IMR-90 (cell line): ENCODE results near the gene ANKMY2. TPM values are rescaled to one million over a fixed set of nuclear protein-coding genes. Genes with fewer than 3 reads are reported as not detected.

ENCODE experiments used
- ATAC-seq: fragments of 200-7000 bp; cut with Tn5 transposase; 2 replicates; pipeline ENCODE4 v1.9.1; 2020; ENCODE audit warnings: low read depth, mild to moderate bottlenecking, moderate library complexity
- BruUV-seq: library from RNA; stranded (reverse); fragments of 400-500 nt; replicated peaks from 2 replicates; lab custom pipeline; 2021; lab: Mats Ljungman, UMichigan
- CTCF ChIA-PET: fragments of 300-600 bp; formaldehyde crosslinking; extraction: SDS; loops from one replicate; lab custom pipeline; 2021; ENCODE audit warnings: antibody characterized with exemption; lab: Yijun Ruan, JAX
- POLR2A ChIA-PET: fragments of 300-600 bp; sonication (Branson Sonifier 250); formaldehyde crosslinking; loops from one replicate; lab custom pipeline; 2022; ENCODE audit warnings: antibody characterized with exemption; ENCODE audit not compliant: unreplicated experiment; lab: Charles Lee
- DNase-seq: peaks from one replicate; pipeline ENCODE4 v3.0.0; 2013
- H2AFZ ChIP-seq: replicated peaks from 2 replicates; pipeline ENCODE3; 2013; ENCODE audit warnings: low read length, mild to moderate bottlenecking; ENCODE audit not compliant: poor library complexity
- H2AK5ac ChIP-seq: 2 replicates; pipeline ENCODE4 v1.6.1; 2013; ENCODE audit warnings: low read depth, low read length, inconsistent platforms
- H2AK9ac ChIP-seq: replicated peaks from 2 replicates; pipeline ENCODE3; 2013; ENCODE audit warnings: mild to moderate bottlenecking, low read depth, low read length, moderate library complexity; ENCODE audit not compliant: poor library complexity
- H2BK120ac ChIP-seq: 2 replicates; pipeline ENCODE4 v1.6.1; 2013; ENCODE audit warnings: low read depth, low read length, inconsistent platforms
- H2BK15ac ChIP-seq: 3 replicates; pipeline ENCODE4 v1.6.1; 2013; ENCODE audit warnings: low read depth, low read length, inconsistent platforms
- H2BK20ac ChIP-seq: 2 replicates; pipeline ENCODE4 v1.6.1; 2013; ENCODE audit warnings: low read depth, mild to moderate bottlenecking, inconsistent platforms, low read length, moderate library complexity
- H2BK5ac ChIP-seq: 2 replicates; pipeline ENCODE4 v1.6.1; 2013; ENCODE audit warnings: mild to moderate bottlenecking, low read depth, low read length, inconsistent platforms; ENCODE audit not compliant: poor library complexity, severe bottlenecking
- H3K14ac ChIP-seq: replicated peaks from 2 replicates; pipeline ENCODE4 v1.6.1; 2013; ENCODE audit warnings: low read depth, low read length, inconsistent platforms
- H3K18ac ChIP-seq: 2 replicates; pipeline ENCODE4 v1.6.1; 2013; ENCODE audit warnings: low read depth, low read length, control low read depth
- H3K23ac ChIP-seq: 2 replicates; pipeline ENCODE4 v1.6.1; 2013; ENCODE audit warnings: low read depth, low read length, inconsistent platforms
- H3K27ac ChIP-seq: 2 replicates; pipeline ENCODE4 v1.5.1; 2013; ENCODE audit warnings: mild to moderate bottlenecking, control low read depth, low read length; ENCODE audit not compliant: insufficient read depth
- H3K27me3 ChIP-seq: 2 replicates; pipeline ENCODE4 v1.6.1; 2013; ENCODE audit warnings: low read length; ENCODE audit not compliant: control insufficient read depth, insufficient read depth
- H3K36me3 ChIP-seq: 2 replicates; pipeline ENCODE4 v1.6.1; 2013; ENCODE audit warnings: low read length, mixed read lengths; ENCODE audit not compliant: control insufficient read depth, insufficient read depth
- H3K4ac ChIP-seq: 2 replicates; pipeline ENCODE4 v1.6.1; 2013; ENCODE audit warnings: low read depth, low read length, inconsistent platforms
- H3K4me1 ChIP-seq: 2 replicates; pipeline ENCODE4 v1.6.1; 2013; ENCODE audit warnings: low read length, mixed read lengths; ENCODE audit not compliant: control insufficient read depth, insufficient read depth
- H3K4me2 ChIP-seq: 2 replicates; pipeline ENCODE4 v1.6.1; 2013; ENCODE audit warnings: low read depth, mild to moderate bottlenecking, control low read depth, low read length, moderate library complexity
- H3K4me3 ChIP-seq: 2 replicates; pipeline ENCODE4 v1.5.1; 2013; ENCODE audit warnings: low read depth, mild to moderate bottlenecking, control low read depth, low read length, moderate library complexity; ENCODE audit not compliant: insufficient read depth
- H3K56ac ChIP-seq: 2 replicates; pipeline ENCODE4 v1.6.1; 2013; ENCODE audit warnings: low read length, inconsistent platforms; ENCODE audit not compliant: insufficient read depth; ENCODE audit errors: extremely low read depth
- H3K79me1 ChIP-seq, 2 experiments: 2 replicates each; pipeline ENCODE4 v1.6.1; 2013; ENCODE audit warnings: low read length in 2 of 2, inconsistent platforms in 1 of 2, low read depth in 1 of 2
- H3K9ac ChIP-seq: 2 replicates; pipeline ENCODE4 v1.6.1; 2013; ENCODE audit warnings: low read depth, low read length, control low read depth
- H3K9me1 ChIP-seq: 2 replicates; pipeline ENCODE4 v1.6.1; 2013; ENCODE audit warnings: low read length, inconsistent platforms; ENCODE audit not compliant: insufficient read depth
- H3K9me3 ChIP-seq: 2 replicates; pipeline ENCODE4 v1.6.1; 2013; ENCODE audit warnings: low read length; ENCODE audit not compliant: control insufficient read depth, insufficient read depth
- H4K20me1 ChIP-seq: 2 replicates; pipeline ENCODE4 v1.6.1; 2013; ENCODE audit warnings: low read length, inconsistent platforms; ENCODE audit not compliant: insufficient read depth
- H4K5ac ChIP-seq: 2 replicates; pipeline ENCODE4 v1.6.1; 2013; ENCODE audit warnings: mild to moderate bottlenecking, low read depth, low read length, control low read depth
- H4K8ac ChIP-seq, 2 experiments: 2 replicates each; pipeline ENCODE4 v1.6.1; 2013; ENCODE audit warnings: low read depth in 2 of 2, low read length in 2 of 2, control low read depth in 1 of 2, inconsistent platforms in 1 of 2
- H4K91ac ChIP-seq: 2 replicates; pipeline ENCODE4 v1.6.1; 2013; ENCODE audit warnings: low read depth, low read length, inconsistent platforms; ENCODE audit not compliant: insufficient read depth
- CHD1 ChIP-seq: IDR thresholded peaks from 2 replicates; pipeline ENCODE4 v1.6.1; 2012; ENCODE audit warnings: low read depth, low read length, improper control_type of control experiment
- CTCF ChIP-seq: conservative IDR thresholded peaks from 2 replicates; pipeline ENCODE4 v1.5.1; 2012; ENCODE audit warnings: mild to moderate bottlenecking, low read depth, low read length, improper control_type of control experiment
- NFE2L2 ChIP-seq: fragments of 150-350 bp; IDR thresholded peaks from 2 replicates; pipeline ENCODE4 v1.6.1; 2016; ENCODE audit warnings: low read depth, mild to moderate bottlenecking, low read length
- RCOR1 ChIP-seq: IDR thresholded peaks from 2 replicates; pipeline ENCODE4 v1.6.1; 2012; ENCODE audit warnings: mild to moderate bottlenecking, low read length, improper control_type of control experiment; ENCODE audit not compliant: insufficient replicate concordance
- RFX5 ChIP-seq: IDR thresholded peaks from 2 replicates; pipeline ENCODE4 v1.8.0; 2012; ENCODE audit warnings: low read depth, mild to moderate bottlenecking, low read length, moderate library complexity
- SMC3 ChIP-seq: fragments of 150-350 bp; IDR thresholded peaks from 2 replicates; pipeline ENCODE4 v1.6.1; 2016; ENCODE audit warnings: low read depth, mild to moderate bottlenecking, antibody characterized with exemption, low read length, moderate library complexity
- WGBS, 2 experiments: methylation state at CpG; one replicate each; pipeline versions ENCODE4 v1.1.5 to v1.1.7; 2013; ENCODE audit warnings: missing lambda C conversion rate in 2 of 2; ENCODE audit not compliant: insufficient read length in 1 of 2; ENCODE audit errors: extremely low coverage in 2 of 2; 5-methylcytosine and 5-hydroxymethylcytosine counted together
- dilution Hi-C: fragments of 300-500 bp; cut with HindIII; formaldehyde crosslinking; loops from one replicate; pipeline ENCODE4 v1.14.3; 2018; ENCODE audit warnings: low sequenced_read_pairs; ENCODE audit not compliant: unreplicated experiment
- in situ Hi-C: fragments of 300-500 bp; cut with MboI; formaldehyde crosslinking; loops from 3 replicates; pipeline ENCODE4 v1.14.3; 2019; ENCODE audit warnings: low sequenced_read_pairs, inconsistent platforms, mixed read lengths
- intact Hi-C: fragments of 100-400 bp; cut with micrococcal nuclease; formaldehyde crosslinking; loops from 2 replicates; pipeline ENCODE4 v1.10.0; 2022
- polyA plus RNA-seq, 3 experiments: library from polyadenylated mRNA; depleted of rRNA; stranded (reverse); fragments of >200 nt; gene quantifications; 2 replicates each; pipeline ENCODE4 v1.2.3, GENCODE V29; 2012; ENCODE audit warnings: low replicate concordance in 1 of 3
- total RNA-seq: library from RNA; depleted of rRNA; stranded (reverse); fragments of >200 nt; gene quantifications from 2 replicates; pipeline ENCODE4 v1.2.3, GENCODE V29; 2012

Gene ANKMY2
- total and polyA plus RNA-seq, 2 of the 4 experiments (the other 2 are of a cell fraction) = 19.5 to 41.9 TPM

- H3K4me2 ChIP-seq = peak overlapping the region; percentile 31; the same call in 1 of the 2 replicates
- H3K79me1 ChIP-seq = peaks cover 0 to 3% of the 10 kb centered on the region in 2 experiments; a peak in 1 of 4 replicates
- no peak overlapping the region for H3K23ac ChIP-seq
- H2BK5ac ChIP-seq = peak overlapping the region; percentile 72
- no peaks in the 10 kb centered on the region for H3K27me3 ChIP-seq
- H2AK5ac ChIP-seq = no peak overlapping the region
- in situ Hi-C loops (no loop called here), intact Hi-C loops (loop anchor here (2.0 kb wide), 1 partner anchor 40 kb away; the partner anchor contains the start of gene ANKMY2), dilution Hi-C loops (no loop called here)
- no TSS peak for BruUV-seq
- no peak overlapping the region for H2BK120ac ChIP-seq
- peaks cover 8% of the 10 kb centered on the region; the same call in 1 of the 2 replicates for H3K36me3 ChIP-seq
- H3K18ac ChIP-seq = peak overlapping the region; percentile 52; the same call in 1 of the 2 replicates
- no peak overlapping the region for H3K56ac ChIP-seq
- H2AFZ ChIP-seq = no peak overlapping the region
- DNase-seq (no peak), ATAC-seq (peak; percentile 57)
- 0 out of 2 replicates have a peak overlapping the region, but pooled peaks have one; percentile 20 for H2BK20ac ChIP-seq
- no peak overlapping the region for H3K4me3 ChIP-seq
- CTCF ChIA-PET = interaction anchor here (0.6 kb wide), 1 partner anchor 26 kb away, joined by 3 read pairs; no protein-coding TSS in a partner anchor
- H4K8ac ChIP-seq = peak overlapping the region in 1 of 2 experiments; percentile 45; a peak in 2 of 4 replicates
- H3K9ac ChIP-seq = no peak overlapping the region
- H2BK15ac ChIP-seq = no peak overlapping the region
- no peaks in the 10 kb centered on the region for H4K20me1 ChIP-seq
- no peaks in the 10 kb centered on the region for H3K9me1 ChIP-seq
- TF ChIP-seq CHD1 = no peak
- no peak for TF ChIP-seq RCOR1
- no peak for TF ChIP-seq NFE2L2
- no peak for TF ChIP-seq RFX5
- TF ChIP-seq CTCF = no peak
- no peak for TF ChIP-seq SMC3
- H4K91ac ChIP-seq = no peak overlapping the region
- H2AK9ac ChIP-seq = no peak overlapping the region
- H3K27ac ChIP-seq = peak overlapping the region; percentile 67; the same call in 1 of the 2 replicates
- WGBS, 2 experiments = no CpG with 5 or more reads among the region's 2 CpGs
- POLR2A ChIA-PET = no interaction called here
- H3K4me1 ChIP-seq = peaks cover 6% of the 10 kb centered on the region
- no peak overlapping the region for H3K4ac ChIP-seq
- H3K9me3 ChIP-seq = no peaks in the 10 kb centered on the region
- no peak overlapping the region for H3K14ac ChIP-seq
- no peak overlapping the region for H4K5ac ChIP-seq
Measured at GRCh38 chr7:16684935-16685334, 39.4 kb upstream of the ANKMY2 start.
